ENCODE data around the gene GPR107.
A peak's percentile ranks its signal among the peaks of the same experiment; 100 is the strongest.

GPR107 gene

GRCh38 chr9:130128251-130128650 is 74.5 kb downstream of the GPR107 start:
- Histone ChIP-seq H3K27me3 (ENCODE audit: control insufficient read depth in 1 of 2, insufficient read depth in 2 of 2, low read length in 2 of 2) (no peaks in the 10 kb centered on the region), H3K4me3 (ENCODE audit: low read depth in 1 of 2, low read length in 2 of 2) (no peak overlapping the region), H3K27ac (ENCODE audit: low read depth, low read length) (peak overlapping the region; percentile 10), H3K9ac (ENCODE audit: low read length) (no peak overlapping the region), H3K9me3 (ENCODE audit: low read length) (no peaks in the 10 kb centered on the region), H3K4me1 (ENCODE audit: insufficient read depth, low read length) (peaks cover 4% of the 10 kb centered on the region), H3K36me3 (ENCODE audit: insufficient read depth, low read length) (peaks cover 30% of the 10 kb centered on the region)

- Histone ChIP-seq H3K27ac (ENCODE audit: low read depth, low read length) (peak overlapping the region; percentile 10), H3K9ac (ENCODE audit: low read length) (no peak overlapping the region), H3K4me3 (ENCODE audit: low read depth in 1 of 2, low read length in 2 of 2) (no peak overlapping the region), H3K4me1 (ENCODE audit: insufficient read depth, low read length) (peaks cover 4% of the 10 kb centered on the region), H3K36me3 (ENCODE audit: insufficient read depth, low read length) (peaks cover 30% of the 10 kb centered on the region), H3K9me3 (ENCODE audit: low read length) (no peaks in the 10 kb centered on the region), H3K27me3 (ENCODE audit: control insufficient read depth in 1 of 2, insufficient read depth in 2 of 2, low read length in 2 of 2) (no peaks in the 10 kb centered on the region)
Measured at GRCh38 chr9:130128733-130129431, 75.2 kb downstream of the GPR107 start.

- H3K36me3 ChIP-seq (ENCODE audit: insufficient read depth, low read length): peaks cover 26% of the 10 kb centered on the region
- peaks cover 4% of the 10 kb centered on the region for H3K4me1 ChIP-seq (ENCODE audit: insufficient read depth, low read length)
- H3K9me3 ChIP-seq (ENCODE audit: low read length): no peaks in the 10 kb centered on the region
- no peak overlapping the region for H3K9ac ChIP-seq (ENCODE audit: low read length)
- no peak overlapping the region for H3K27ac ChIP-seq (ENCODE audit: low read depth, low read length)
- H3K27me3 ChIP-seq (ENCODE audit: control insufficient read depth in 1 of 2, insufficient read depth in 2 of 2, low read length in 2 of 2): no peaks in the 10 kb centered on the region
- no peak overlapping the region for H3K4me3 ChIP-seq (ENCODE audit: low read depth in 1 of 2, low read length in 2 of 2)
Measured at GRCh38 chr9:130129432-130130061, 75.8 kb downstream of the GPR107 start.

GRCh38 chr9:130132746-130133145 is 79.0 kb downstream of the GPR107 start:
- H3K36me3 ChIP-seq (ENCODE audit: insufficient read depth, low read length): peaks cover 37% of the 10 kb centered on the region

GRCh38 chr9:130137081-130137640 is 83.5 kb downstream of the GPR107 start:
- peak overlapping the region; percentile 6 for H3K27ac ChIP-seq (ENCODE audit: low read depth, low read length)
- no peaks in the 10 kb centered on the region for H3K27me3 ChIP-seq (ENCODE audit: control insufficient read depth in 1 of 2, insufficient read depth in 2 of 2, low read length in 2 of 2)
- H3K36me3 ChIP-seq (ENCODE audit: insufficient read depth, low read length): peaks cover 14% of the 10 kb centered on the region
- no peak overlapping the region for H3K4me3 ChIP-seq (ENCODE audit: low read depth in 1 of 2, low read length in 2 of 2)
- H3K9me3 ChIP-seq (ENCODE audit: low read length): no peaks in the 10 kb centered on the region
- no peak overlapping the region for H3K9ac ChIP-seq (ENCODE audit: low read length)
- peaks cover 37% of the 10 kb centered on the region for H3K4me1 ChIP-seq (ENCODE audit: insufficient read depth, low read length)

More at GRCh38 chr9:130132746-130133145, 79.0 kb downstream of the GPR107 start:
- no peak overlapping the region for H3K9ac ChIP-seq (ENCODE audit: low read length)
- peaks cover 6% of the 10 kb centered on the region for H3K4me1 ChIP-seq (ENCODE audit: insufficient read depth, low read length)
- H3K9me3 ChIP-seq (ENCODE audit: low read length): no peaks in the 10 kb centered on the region
- H3K27me3 ChIP-seq (ENCODE audit: control insufficient read depth in 1 of 2, insufficient read depth in 2 of 2, low read length in 2 of 2): no peaks in the 10 kb centered on the region
- H3K27ac ChIP-seq (ENCODE audit: low read depth, low read length): no peak overlapping the region
- H3K4me3 ChIP-seq (ENCODE audit: low read depth in 1 of 2, low read length in 2 of 2): no peak overlapping the region

GRCh38 chr9:130137641-130138081 is 84.0 kb downstream of the GPR107 start:
- H3K27me3 ChIP-seq (ENCODE audit: control insufficient read depth in 1 of 2, insufficient read depth in 2 of 2, low read length in 2 of 2): no peaks in the 10 kb centered on the region
- peaks cover 14% of the 10 kb centered on the region for H3K36me3 ChIP-seq (ENCODE audit: insufficient read depth, low read length)
- H3K4me1 ChIP-seq (ENCODE audit: insufficient read depth, low read length): peaks cover 37% of the 10 kb centered on the region
- H3K9ac ChIP-seq (ENCODE audit: low read length): no peak overlapping the region
- H3K27ac ChIP-seq (ENCODE audit: low read depth, low read length): peak overlapping the region; percentile 6
- no peak overlapping the region for H3K4me3 ChIP-seq (ENCODE audit: low read depth in 1 of 2, low read length in 2 of 2)
- no peaks in the 10 kb centered on the region for H3K9me3 ChIP-seq (ENCODE audit: low read length)

GRCh38 chr9:130138171-130138653 is 84.5 kb downstream of the GPR107 start:
- peaks cover 14% of the 10 kb centered on the region for H3K36me3 ChIP-seq (ENCODE audit: insufficient read depth, low read length)
- peaks cover 38% of the 10 kb centered on the region for H3K4me1 ChIP-seq (ENCODE audit: insufficient read depth, low read length)
- no peaks in the 10 kb centered on the region for H3K9me3 ChIP-seq (ENCODE audit: low read length)
- H3K4me3 ChIP-seq (ENCODE audit: low read depth in 1 of 2, low read length in 2 of 2): peak overlapping the region in 1 of 2 donors; percentile 25
- H3K27me3 ChIP-seq (ENCODE audit: control insufficient read depth in 1 of 2, insufficient read depth in 2 of 2, low read length in 2 of 2): no peaks in the 10 kb centered on the region
- peak overlapping the region; percentile 92 for H3K27ac ChIP-seq (ENCODE audit: low read depth, low read length)
- H3K9ac ChIP-seq (ENCODE audit: low read length): no peak overlapping the region

- Histone ChIP-seq H3K36me3 (ENCODE audit: insufficient read depth, low read length) (peaks cover 14% of the 10 kb centered on the region), H3K27me3 (ENCODE audit: control insufficient read depth in 1 of 2, insufficient read depth in 2 of 2, low read length in 2 of 2) (no peaks in the 10 kb centered on the region), H3K9me3 (ENCODE audit: low read length) (no peaks in the 10 kb centered on the region), H3K27ac (ENCODE audit: low read depth, low read length) (peak overlapping the region; percentile 92), H3K4me3 (ENCODE audit: low read depth in 1 of 2, low read length in 2 of 2) (peak overlapping the region in 1 of 2 donors; percentile 25), H3K9ac (ENCODE audit: low read length) (peak overlapping the region; percentile 35), H3K4me1 (ENCODE audit: insufficient read depth, low read length) (peaks cover 44% of the 10 kb centered on the region)
Measured at GRCh38 chr9:130138791-130139190, 85.1 kb downstream of the GPR107 start.

GRCh38 chr9:130139251-130139650 is 85.5 kb downstream of the GPR107 start:
- Histone ChIP-seq H3K9ac (ENCODE audit: low read length) (peak overlapping the region; percentile 35), H3K4me1 (ENCODE audit: insufficient read depth, low read length) (peaks cover 49% of the 10 kb centered on the region), H3K27ac (ENCODE audit: low read depth, low read length) (peak overlapping the region; percentile 92)

GRCh38 chr9:130140706-130141105 is 87.0 kb downstream of the GPR107 start:
- Histone ChIP-seq H3K9ac (ENCODE audit: low read length) (no peak overlapping the region), H3K27ac (ENCODE audit: low read depth, low read length) (peak overlapping the region; percentile 92), H3K4me1 (ENCODE audit: insufficient read depth, low read length) (peaks cover 57% of the 10 kb centered on the region)

More at GRCh38 chr9:130139251-130139650, 85.5 kb downstream of the GPR107 start:
- H3K36me3 ChIP-seq (ENCODE audit: insufficient read depth, low read length): peaks cover 14% of the 10 kb centered on the region
- no peaks in the 10 kb centered on the region for H3K27me3 ChIP-seq (ENCODE audit: control insufficient read depth in 1 of 2, insufficient read depth in 2 of 2, low read length in 2 of 2)
- no peak overlapping the region for H3K4me3 ChIP-seq (ENCODE audit: low read depth in 1 of 2, low read length in 2 of 2)
- H3K9me3 ChIP-seq (ENCODE audit: low read length): no peaks in the 10 kb centered on the region

GRCh38 chr9:130142056-130142455 is 88.3 kb downstream of the GPR107 start:
- Histone ChIP-seq H3K4me1 (ENCODE audit: insufficient read depth, low read length) (peaks cover 57% of the 10 kb centered on the region), H3K36me3 (ENCODE audit: insufficient read depth, low read length) (peaks cover 1% of the 10 kb centered on the region), H3K27me3 (ENCODE audit: control insufficient read depth in 1 of 2, insufficient read depth in 2 of 2, low read length in 2 of 2) (no peaks in the 10 kb centered on the region), H3K9ac (ENCODE audit: low read length) (no peak overlapping the region), H3K4me3 (ENCODE audit: low read depth in 1 of 2, low read length in 2 of 2) (no peak overlapping the region), H3K27ac (ENCODE audit: low read depth, low read length) (peak overlapping the region; percentile 61), H3K9me3 (ENCODE audit: low read length) (no peaks in the 10 kb centered on the region)

More at GRCh38 chr9:130140706-130141105, 87.0 kb downstream of the GPR107 start:
- no peaks in the 10 kb centered on the region for H3K9me3 ChIP-seq (ENCODE audit: low read length)
- no peak overlapping the region for H3K4me3 ChIP-seq (ENCODE audit: low read depth in 1 of 2, low read length in 2 of 2)
- H3K36me3 ChIP-seq (ENCODE audit: insufficient read depth, low read length): peaks cover 10% of the 10 kb centered on the region
- H3K27me3 ChIP-seq (ENCODE audit: control insufficient read depth in 1 of 2, insufficient read depth in 2 of 2, low read length in 2 of 2): no peaks in the 10 kb centered on the region
